WTC11 (cell line): Measurements from ENCODE around the gene SLC6A16. TPM values are rescaled to one million over a fixed set of nuclear protein-coding genes. Genes with fewer than 3 reads are reported as not detected.
"Not testable (repeated sequence)": the region's sequence is repeated elsewhere in the genome, so short reads cannot be mapped to it uniquely, and the experiment has no call there.

Experiments used
- ATAC-seq: fragments of 200-7000 bp; cut with Tn5 transposase; 2 replicates; pipeline ENCODE4 v1.10.0; 2021; ENCODE audit warnings: mild to moderate bottlenecking, moderate library complexity
- CTCF ChIA-PET: fragments of 300-600 bp; sonication (Branson Sonifier 250); formaldehyde crosslinking; loops from one replicate; lab custom pipeline; 2021; ENCODE audit warnings: antibody characterized with exemption; lab: Charles Lee
- POLR2A ChIA-PET: fragments of 350-600 bp; sonication (Branson Sonifier 250); formaldehyde crosslinking; loops from one replicate; lab custom pipeline; 2021; ENCODE audit warnings: antibody characterized with exemption; lab: Charles Lee
- DNase-seq: peaks from one replicate; pipeline ENCODE4 v3.0.0; 2021; ENCODE audit warnings: low spot score
- H3K27ac Mint-ChIP-seq: 2 replicates; pipeline ENCODE4 v1.8.0; 2021; ENCODE audit warnings: mixed read lengths
- H3K27me3 Mint-ChIP-seq: 2 replicates; pipeline ENCODE4 v1.8.0; 2021; ENCODE audit warnings: low read depth, mild to moderate bottlenecking, moderate library complexity, mixed read lengths
- H3K36me3 Mint-ChIP-seq: 2 replicates; pipeline ENCODE4 v1.8.0; 2021; ENCODE audit warnings: mixed read lengths
- H3K4me1 Mint-ChIP-seq: 2 replicates; pipeline ENCODE4 v1.8.0; 2022; ENCODE audit warnings: mixed read lengths
- H3K4me3 Mint-ChIP-seq: 2 replicates; pipeline ENCODE4 v1.8.0; 2021; ENCODE audit warnings: mild to moderate bottlenecking, moderate library complexity, mixed read lengths
- H3K9me3 Mint-ChIP-seq: 2 replicates; pipeline ENCODE4 v1.8.0; 2021; ENCODE audit warnings: mixed read lengths
- ETV6 ChIP-seq: sonication (generic); formaldehyde crosslinking; IDR thresholded peaks from 2 replicates; pipeline ENCODE4 v1.8.1; 2022; ENCODE audit warnings: mild to moderate bottlenecking, missing genetic modification reagents
- FOXJ3 ChIP-seq: sonication (generic); formaldehyde crosslinking; IDR thresholded peaks from 2 replicates; pipeline ENCODE4 v1.9.0; 2021; ENCODE audit warnings: missing genetic modification reagents, mild to moderate bottlenecking, borderline replicate concordance
- FOXP4 ChIP-seq: sonication (generic); formaldehyde crosslinking; IDR thresholded peaks from 2 replicates; pipeline ENCODE4 v1.8.0; 2022; ENCODE audit warnings: mild to moderate bottlenecking, missing genetic modification reagents
- GRHL2 ChIP-seq: fragments of 250-450 bp; sonication (Bioruptor Pico); IDR thresholded peaks from 2 replicates; pipeline ENCODE4 v1.8.0; 2022; ENCODE audit warnings: mild to moderate bottlenecking, moderate library complexity; ENCODE audit not compliant: insufficient replicate concordance, severe bottlenecking
- GTF2I ChIP-seq: fragments of 250-450 bp; sonication (Bioruptor Pico); conservative IDR thresholded peaks from 2 replicates; pipeline ENCODE4 v1.4.0; 2021; ENCODE audit warnings: mild to moderate bottlenecking
- JAZF1 ChIP-seq: fragments of 250-450 bp; sonication (Bioruptor Pico); IDR thresholded peaks from 2 replicates; pipeline ENCODE4 v1.9.0; 2021; ENCODE audit warnings: moderate library complexity, mild to moderate bottlenecking, inconsistent platforms
- MXD4 ChIP-seq: fragments of 250-450 bp; sonication (Bioruptor Pico); IDR thresholded peaks from 2 replicates; pipeline ENCODE4 v1.8.0; 2021; ENCODE audit warnings: mild to moderate bottlenecking, moderate library complexity, borderline replicate concordance
- NR1H2 ChIP-seq: sonication (generic); formaldehyde crosslinking; IDR thresholded peaks from 2 replicates; pipeline ENCODE4 v1.9.0; 2021; ENCODE audit warnings: mild to moderate bottlenecking, moderate library complexity, missing genetic modification reagents
- PRRX2 ChIP-seq: fragments of 250-450 bp; sonication (Bioruptor Pico); IDR thresholded peaks from 2 replicates; pipeline ENCODE4 v1.8.0; 2021; ENCODE audit warnings: mild to moderate bottlenecking
- SOX15 ChIP-seq: fragments of 250-450 bp; sonication (Bioruptor Pico); IDR thresholded peaks from 2 replicates; pipeline ENCODE4 v1.9.0; 2021; ENCODE audit warnings: mild to moderate bottlenecking
- SP1 ChIP-seq: sonication (generic); formaldehyde crosslinking; conservative IDR thresholded peaks from 2 replicates; pipeline ENCODE4 v1.8.1; 2022; ENCODE audit warnings: missing genetic modification reagents
- TCF7 ChIP-seq: sonication (generic); formaldehyde crosslinking; IDR thresholded peaks from 2 replicates; pipeline ENCODE4 v1.8.0; 2022; ENCODE audit warnings: mild to moderate bottlenecking, low read depth, missing genetic modification reagents, moderate library complexity
- TEAD4 ChIP-seq: sonication (generic); formaldehyde crosslinking; IDR thresholded peaks from 2 replicates; pipeline ENCODE4 v1.8.0; 2022; ENCODE audit warnings: mild to moderate bottlenecking, missing genetic modification reagents
- TP53 ChIP-seq: sonication (generic); formaldehyde crosslinking; IDR thresholded peaks from 2 replicates; pipeline ENCODE4 v1.8.1; 2023; ENCODE audit warnings: mild to moderate bottlenecking, missing genetic modification reagents
- ZNF138 ChIP-seq: sonication (generic); formaldehyde crosslinking; conservative IDR thresholded peaks from 2 replicates; pipeline ENCODE4 v1.8.1; 2022; ENCODE audit warnings: mild to moderate bottlenecking, moderate library complexity, missing genetic modification reagents
- ZNF317 ChIP-seq: sonication (generic); formaldehyde crosslinking; IDR thresholded peaks from 2 replicates; pipeline ENCODE4 v1.8.1; 2023; ENCODE audit warnings: low read depth, mild to moderate bottlenecking, moderate library complexity, missing genetic modification reagents, borderline replicate concordance
- ZNF396 ChIP-seq: fragments of 250-450 bp; sonication (Bioruptor Pico); IDR thresholded peaks from 2 replicates; pipeline ENCODE4 v1.8.0; 2021; ENCODE audit warnings: mild to moderate bottlenecking, moderate library complexity, borderline replicate concordance
- ZSCAN18 ChIP-seq: fragments of 250-450 bp; sonication (Bioruptor Pico); IDR thresholded peaks from 2 replicates; pipeline ENCODE4 v2.1.2; 2022; ENCODE audit warnings: mild to moderate bottlenecking, moderate library complexity
- total RNA-seq: library from RNA; stranded (reverse); gene quantifications from 3 replicates; pipeline ENCODE4 v1.2.3, GENCODE V29; 2021
- TF ChIP-seq, protein P1 (sequence below): fragments of 250-450 bp; sonication (Bioruptor Pico); IDR thresholded peaks from 2 replicates; pipeline ENCODE4 v1.9.0; 2021; ENCODE audit warnings: mild to moderate bottlenecking
- TF ChIP-seq, protein P2 (sequence below): sonication (generic); formaldehyde crosslinking; IDR thresholded peaks from 2 replicates; pipeline ENCODE4 v1.8.0; 2022; ENCODE audit warnings: mild to moderate bottlenecking, missing genetic modification reagents
- TF ChIP-seq, protein P3 (sequence below): sonication (generic); formaldehyde crosslinking; IDR thresholded peaks from 2 replicates; pipeline ENCODE4 v1.8.0; 2023; ENCODE audit warnings: missing genetic modification reagents

Gene SLC6A16
- total RNA-seq, 1 experiment from 2014 or later = 1.5 TPM

DNA sequence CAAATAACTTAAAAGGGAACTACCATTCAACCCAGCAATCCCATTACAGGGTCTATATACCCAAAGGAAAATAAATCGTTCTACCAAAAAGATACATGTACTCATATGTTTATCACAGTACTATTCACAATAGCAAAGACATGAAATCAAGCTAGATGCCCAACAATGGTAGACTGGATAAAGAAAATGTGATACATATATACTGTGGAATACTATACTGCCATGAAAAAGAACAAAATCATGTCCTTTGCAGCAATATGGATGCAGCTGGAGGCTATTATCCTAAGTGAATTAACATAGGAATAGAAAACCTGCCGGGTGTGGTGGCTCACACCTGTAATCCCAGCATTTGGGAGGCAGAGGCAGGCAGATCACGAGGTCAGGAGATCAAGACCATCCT lies 26.3 kb downstream of the SLC6A16 start:
- CTCF ChIA-PET, H3K36me3 Mint-ChIP-seq, DNase-seq, H3K27ac Mint-ChIP-seq, H3K4me3 Mint-ChIP-seq, H3K9me3 Mint-ChIP-seq, ATAC-seq, H3K4me1 Mint-ChIP-seq, POLR2A ChIA-PET, H3K27me3 Mint-ChIP-seq: not testable (repeated sequence)
- TF ChIP-seq GTF2I (CRISPR knock-in tag) = 0 out of 2 replicates have a peak, but pooled peaks have one; percentile 34

DNA sequence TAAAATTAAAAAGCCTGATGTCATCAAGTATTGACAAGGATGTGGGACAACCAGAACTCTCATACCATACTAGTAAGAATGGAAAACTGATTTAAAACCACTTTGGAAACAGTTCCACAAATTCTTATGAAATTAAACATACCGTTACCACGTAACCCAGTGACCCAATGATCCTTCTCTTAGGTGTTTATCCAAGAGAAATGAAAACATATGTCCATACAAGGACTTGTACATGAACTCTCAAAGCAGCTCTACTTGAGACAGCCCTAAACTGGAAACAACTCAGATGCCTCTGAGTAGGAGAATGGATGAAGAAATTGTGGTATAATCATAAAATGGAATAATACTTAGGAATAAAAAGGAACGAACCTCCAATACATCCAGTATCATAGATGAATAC lies 27.6 kb downstream of the SLC6A16 start:
- ATAC-seq = no peak
- ChIA-PET POLR2A (no interaction called here), CTCF (no interaction called here)
- Mint-ChIP-seq H3K4me1 (peaks cover 2% of the 10 kb centered on the region; the same call in 1 of the 2 replicates), H3K4me3 (no peak overlapping the region), H3K9me3 (peaks cover under 1% of the 10 kb centered on the region; the same call in 1 of the 2 replicates), H3K36me3 (no peaks in the 10 kb centered on the region), H3K27ac (no peak overlapping the region), H3K27me3 (peaks cover 4% of the 10 kb centered on the region)
- no peak for TF ChIP-seq FOXP4 (CRISPR knock-in tag)
- no peak for TF ChIP-seq ETV6 (CRISPR knock-in tag)
- no peak for TF ChIP-seq TP53 (CRISPR knock-in tag)
- no peak for TF ChIP-seq NR1H2 (CRISPR knock-in tag)
- no peak for TF ChIP-seq ZNF396
- TF ChIP-seq, protein P1, sequence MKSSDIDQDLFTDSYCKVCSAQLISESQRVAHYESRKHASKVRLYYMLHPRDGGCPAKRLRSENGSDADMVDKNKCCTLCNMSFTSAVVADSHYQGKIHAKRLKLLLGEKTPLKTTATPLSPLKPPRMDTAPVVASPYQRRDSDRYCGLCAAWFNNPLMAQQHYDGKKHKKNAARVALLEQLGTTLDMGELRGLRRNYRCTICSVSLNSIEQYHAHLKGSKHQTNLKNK (CRISPR knock-in tag) = no peak
- no peak for TF ChIP-seq SP1 (CRISPR knock-in tag)
- TF ChIP-seq, protein P2, sequence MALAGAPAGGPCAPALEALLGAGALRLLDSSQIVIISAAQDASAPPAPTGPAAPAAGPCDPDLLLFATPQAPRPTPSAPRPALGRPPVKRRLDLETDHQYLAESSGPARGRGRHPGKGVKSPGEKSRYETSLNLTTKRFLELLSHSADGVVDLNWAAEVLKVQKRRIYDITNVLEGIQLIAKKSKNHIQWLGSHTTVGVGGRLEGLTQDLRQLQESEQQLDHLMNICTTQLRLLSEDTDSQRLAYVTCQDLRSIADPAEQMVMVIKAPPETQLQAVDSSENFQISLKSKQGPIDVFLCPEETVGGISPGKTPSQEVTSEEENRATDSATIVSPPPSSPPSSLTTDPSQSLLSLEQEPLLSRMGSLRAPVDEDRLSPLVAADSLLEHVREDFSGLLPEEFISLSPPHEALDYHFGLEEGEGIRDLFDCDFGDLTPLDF (CRISPR knock-in tag) = no peak
- TF ChIP-seq GRHL2 (CRISPR knock-in tag) = no peak
- DNase-seq = no peak

- H3K27me3 Mint-ChIP-seq = peaks cover 2% of the 10 kb centered on the region; the same call in 1 of the 2 replicates
- H3K36me3 Mint-ChIP-seq = no peaks in the 10 kb centered on the region
- no peaks in the 10 kb centered on the region for H3K9me3 Mint-ChIP-seq
- TF ChIP-seq GRHL2 (CRISPR knock-in tag) = no peak
- no peak for TF ChIP-seq ZSCAN18 (CRISPR knock-in tag)
- TF ChIP-seq, all 79 proteins: peak for 0
- DNase-seq = no peak
- H3K4me1 Mint-ChIP-seq = no peaks in the 10 kb centered on the region
- CTCF ChIA-PET = no interaction called here
- no peak for ATAC-seq
- H3K4me3 Mint-ChIP-seq = no peak overlapping the region
- no peak overlapping the region for H3K27ac Mint-ChIP-seq
- POLR2A ChIA-PET = interaction anchor here (0.6 kb wide), 1 partner anchor 268 kb away, joined by 4 read pairs; no protein-coding TSS in a partner anchor
Observed at GRCh38 chr19:49295208-49295880, 29.6 kb downstream of the SLC6A16 start.

DNA sequence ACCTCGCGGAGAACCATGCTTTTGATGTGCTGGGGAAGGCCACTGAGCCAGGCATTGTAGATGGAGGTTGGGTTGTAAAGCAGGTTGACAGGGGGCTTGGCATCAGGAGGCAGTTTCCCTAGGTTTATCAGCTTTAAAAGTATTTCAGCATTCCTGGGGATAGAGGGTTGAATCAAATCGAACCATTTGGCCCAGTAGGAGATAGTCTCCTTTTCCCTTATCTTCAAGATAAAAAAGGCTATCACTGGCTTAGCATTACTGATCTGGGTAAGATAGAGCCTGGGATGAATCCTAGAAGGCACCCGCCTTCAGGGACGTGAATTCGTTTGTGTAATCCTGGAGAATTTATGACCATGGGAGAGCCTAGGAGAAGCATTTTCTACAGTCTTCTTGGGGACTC lies 30.6 kb downstream of the SLC6A16 start:
- no peak overlapping the region for H3K27ac Mint-ChIP-seq
- no peak for DNase-seq
- CTCF ChIA-PET = interaction anchor here (1.4 to 1.5 kb wide), 2 partner anchors 33 to 197 kb away, joined by 3 to 5 read pairs; no protein-coding TSS in a partner anchor
- TF ChIP-seq MXD4 (CRISPR knock-in tag) = no peak
- no peak for TF ChIP-seq SOX15 (CRISPR knock-in tag)
- no peak for TF ChIP-seq JAZF1 (CRISPR knock-in tag)
- TF ChIP-seq TEAD4 (CRISPR knock-in tag) = no peak
- no peak for TF ChIP-seq TCF7 (CRISPR knock-in tag)
- no peak for TF ChIP-seq FOXJ3 (CRISPR knock-in tag)
- no peak for TF ChIP-seq PRRX2
- TF ChIP-seq, protein P3, sequence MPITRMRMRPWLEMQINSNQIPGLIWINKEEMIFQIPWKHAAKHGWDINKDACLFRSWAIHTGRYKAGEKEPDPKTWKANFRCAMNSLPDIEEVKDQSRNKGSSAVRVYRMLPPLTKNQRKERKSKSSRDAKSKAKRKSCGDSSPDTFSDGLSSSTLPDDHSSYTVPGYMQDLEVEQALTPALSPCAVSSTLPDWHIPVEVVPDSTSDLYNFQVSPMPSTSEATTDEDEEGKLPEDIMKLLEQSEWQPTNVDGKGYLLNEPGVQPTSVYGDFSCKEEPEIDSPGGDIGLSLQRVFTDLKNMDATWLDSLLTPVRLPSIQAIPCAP = no peak
- TF ChIP-seq ZNF317 (CRISPR knock-in tag) = no peak
- no peak for TF ChIP-seq ZNF138
- TF ChIP-seq, all 79 proteins: peak for 0
- POLR2A ChIA-PET = no interaction called here
- Mint-ChIP-seq H3K4me3 (no peak overlapping the region), H3K27me3 (peaks cover 2% of the 10 kb centered on the region; the same call in 1 of the 2 replicates), H3K36me3 (no peaks in the 10 kb centered on the region), H3K4me1 (no peaks in the 10 kb centered on the region), H3K9me3 (no peaks in the 10 kb centered on the region)
- ATAC-seq = no peak
